Astrocyte (in vitro differentiated cells and primary cell): Measurements from ENCODE around the gene UCHL3. TPM values are rescaled to one million over a fixed set of nuclear protein-coding genes. Genes with fewer than 3 reads are reported as not detected.

Experiments
- DNase-seq: peaks from one replicate; pipeline ENCODE4 v3.0.0-alpha.2; 2010; ENCODE audit warnings: low read depth
- FAIRE-seq: peaks from 2 replicates; lab custom pipeline; 2011; peaks lifted over from hg19 to GRCh38; lab: Jason Lieb, UNC
- H2AFZ ChIP-seq: 2 replicates; pipeline ENCODE4 v1.6.0; 2012; ENCODE audit warnings: low read depth, low read length, inconsistent platforms
- H3K27ac ChIP-seq: 2 replicates; pipeline ENCODE4 v1.5.1; 2011; ENCODE audit warnings: low read depth, low read length, inconsistent platforms
- H3K27me3 ChIP-seq: 2 replicates; pipeline ENCODE4 v1.6.0; 2011; ENCODE audit warnings: low read length, inconsistent platforms; ENCODE audit not compliant: insufficient read depth
- H3K36me3 ChIP-seq: 2 replicates; pipeline ENCODE4 v1.5.1; 2011; ENCODE audit warnings: low read length, inconsistent platforms; ENCODE audit not compliant: insufficient read depth
- H3K4me1 ChIP-seq: 2 replicates; pipeline ENCODE4 v1.5.1; 2011; ENCODE audit warnings: low read length, inconsistent platforms; ENCODE audit not compliant: insufficient read depth
- H3K4me2 ChIP-seq: 2 replicates; pipeline ENCODE4 v1.6.0; 2012; ENCODE audit warnings: low read length, inconsistent platforms
- H3K4me3 ChIP-seq: 2 replicates; pipeline ENCODE4 v1.5.1; 2011; ENCODE audit warnings: low read depth, mild to moderate bottlenecking, low read length, inconsistent platforms; ENCODE audit not compliant: insufficient read depth
- H3K79me2 ChIP-seq: 2 replicates; pipeline ENCODE4 v1.6.0; 2012; ENCODE audit warnings: mild to moderate bottlenecking, low read length, inconsistent platforms; ENCODE audit not compliant: insufficient read depth
- H3K9ac ChIP-seq: 2 replicates; pipeline ENCODE4 v1.6.0; 2012; ENCODE audit warnings: mild to moderate bottlenecking, low read length, inconsistent platforms
- H3K9me3 ChIP-seq: 2 replicates; pipeline ENCODE4 v1.5.1; 2012; ENCODE audit warnings: low read depth, mild to moderate bottlenecking, low read length, inconsistent platforms; ENCODE audit not compliant: insufficient read depth
- H4K20me1 ChIP-seq: 2 replicates; pipeline ENCODE4 v1.6.0; 2012; ENCODE audit warnings: low read length, inconsistent platforms; ENCODE audit not compliant: insufficient read depth
- H3K27ac Mint-ChIP-seq: one replicate; pipeline ENCODE4 v1.8.0; 2021; ENCODE audit warnings: mild to moderate bottlenecking, mixed read lengths; ENCODE audit not compliant: unreplicated experiment
- H3K27me3 Mint-ChIP-seq: one replicate; pipeline ENCODE4 v1.8.0; 2021; ENCODE audit warnings: low read depth, mixed read lengths; ENCODE audit not compliant: unreplicated experiment
- H3K36me3 Mint-ChIP-seq: one replicate; pipeline ENCODE4 v1.8.0; 2021; ENCODE audit warnings: low read depth, mixed read lengths; ENCODE audit not compliant: unreplicated experiment
- H3K4me1 Mint-ChIP-seq: one replicate; pipeline ENCODE4 v1.8.0; 2021; ENCODE audit warnings: low read depth, mixed read lengths; ENCODE audit not compliant: unreplicated experiment
- H3K4me3 Mint-ChIP-seq: one replicate; pipeline ENCODE4 v1.8.0; 2021; ENCODE audit warnings: mild to moderate bottlenecking, moderate library complexity, mixed read lengths; ENCODE audit not compliant: unreplicated experiment
- H3K9me3 Mint-ChIP-seq: one replicate; pipeline ENCODE4 v1.8.0; 2021; ENCODE audit warnings: mild to moderate bottlenecking, mixed read lengths; ENCODE audit not compliant: unreplicated experiment
- EZH2 ChIP-seq: IDR thresholded peaks from 2 replicates; pipeline ENCODE4 v1.6.1; 2012; ENCODE audit warnings: mild to moderate bottlenecking, low read length, inconsistent platforms; ENCODE audit not compliant: insufficient read depth
- total RNA-seq: library from RNA; stranded (reverse); gene quantifications from 2 replicates; pipeline ENCODE4 v1.2.1, GENCODE V29; 2021
- TF ChIP-seq, protein P1 (sequence below): IDR thresholded peaks from 2 replicates; pipeline ENCODE4 v1.5.1; 2011; ENCODE audit warnings: low read depth, mild to moderate bottlenecking, inconsistent platforms, low read length, moderate library complexity; ENCODE audit not compliant: insufficient read depth

The UCHL3 gene
- total RNA-seq, 1 donor from 2014 or later, result 59.2 TPM

GRCh38 chr13:75641026-75641425, 91.4 kb downstream of the UCHL3 start:
- Histone ChIP-seq H3K9ac (no peak overlapping the region), H3K9me3 (no peaks in the 10 kb centered on the region), H4K20me1 (peaks cover 79% of the 10 kb centered on the region), H3K4me1 (peaks cover 14% of the 10 kb centered on the region), H3K27ac (no peak overlapping the region), H3K79me2 (peaks cover 98% of the 10 kb centered on the region), H3K27me3 (no peaks in the 10 kb centered on the region), H3K4me3 (no peak overlapping the region), H3K36me3 (peaks cover 20% of the 10 kb centered on the region), H3K4me2 (peak overlapping the region; percentile 87), H2AFZ (no peak overlapping the region)
- DNase-seq (no peak), FAIRE-seq (no peak)
- Mint-ChIP-seq H3K4me1 (peaks cover 10% of the 10 kb centered on the region), H3K36me3 (peaks cover 7% of the 10 kb centered on the region), H3K27ac (no peak overlapping the region), H3K4me3 (no peak overlapping the region), H3K27me3 (no peaks in the 10 kb centered on the region), H3K9me3 (no peaks in the 10 kb centered on the region)
- TF ChIP-seq EZH2, result no peak
- TF ChIP-seq, protein P1, sequence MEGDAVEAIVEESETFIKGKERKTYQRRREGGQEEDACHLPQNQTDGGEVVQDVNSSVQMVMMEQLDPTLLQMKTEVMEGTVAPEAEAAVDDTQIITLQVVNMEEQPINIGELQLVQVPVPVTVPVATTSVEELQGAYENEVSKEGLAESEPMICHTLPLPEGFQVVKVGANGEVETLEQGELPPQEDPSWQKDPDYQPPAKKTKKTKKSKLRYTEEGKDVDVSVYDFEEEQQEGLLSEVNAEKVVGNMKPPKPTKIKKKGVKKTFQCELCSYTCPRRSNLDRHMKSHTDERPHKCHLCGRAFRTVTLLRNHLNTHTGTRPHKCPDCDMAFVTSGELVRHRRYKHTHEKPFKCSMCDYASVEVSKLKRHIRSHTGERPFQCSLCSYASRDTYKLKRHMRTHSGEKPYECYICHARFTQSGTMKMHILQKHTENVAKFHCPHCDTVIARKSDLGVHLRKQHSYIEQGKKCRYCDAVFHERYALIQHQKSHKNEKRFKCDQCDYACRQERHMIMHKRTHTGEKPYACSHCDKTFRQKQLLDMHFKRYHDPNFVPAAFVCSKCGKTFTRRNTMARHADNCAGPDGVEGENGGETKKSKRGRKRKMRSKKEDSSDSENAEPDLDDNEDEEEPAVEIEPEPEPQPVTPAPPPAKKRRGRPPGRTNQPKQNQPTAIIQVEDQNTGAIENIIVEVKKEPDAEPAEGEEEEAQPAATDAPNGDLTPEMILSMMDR, result no peak

DNA sequence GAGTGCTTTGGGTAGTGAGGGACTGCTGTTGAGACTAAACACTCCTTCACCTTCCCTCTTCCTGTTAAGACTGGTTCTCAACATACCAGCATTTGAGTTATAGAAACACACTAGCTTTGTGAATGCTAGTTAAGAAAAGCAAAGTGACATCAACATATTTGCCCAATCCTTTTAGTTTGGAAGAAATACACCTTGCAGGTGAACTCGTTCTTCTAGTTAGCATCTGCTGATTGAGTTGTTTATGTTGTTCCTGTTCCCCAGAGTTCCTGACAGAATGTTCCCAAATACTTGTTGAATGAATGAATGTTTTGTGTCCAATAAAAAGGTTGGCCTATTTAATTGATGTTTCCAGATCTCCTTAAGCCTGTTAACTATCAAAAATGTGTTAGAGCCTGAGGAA, 93.6 kb downstream of the UCHL3 start:
- Mint-ChIP-seq H3K4me3 (no peak overlapping the region), H3K27ac (no peak overlapping the region), H3K36me3 (peaks cover 5% of the 10 kb centered on the region), H3K27me3 (no peaks in the 10 kb centered on the region), H3K4me1 (peaks cover 6% of the 10 kb centered on the region), H3K9me3 (no peaks in the 10 kb centered on the region)
- H2AFZ ChIP-seq, result no peak overlapping the region
- FAIRE-seq (no peak), DNase-seq (no peak)
- H3K4me1 ChIP-seq, result peaks cover 22% of the 10 kb centered on the region
- H3K79me2 ChIP-seq, result peaks cover 98% of the 10 kb centered on the region
- peaks cover 24% of the 10 kb centered on the region for H3K36me3 ChIP-seq
- no peak for TF ChIP-seq EZH2
- TF ChIP-seq, protein P1, result no peak
- H4K20me1 ChIP-seq, result peaks cover 92% of the 10 kb centered on the region
- H3K4me2 ChIP-seq, result no peak overlapping the region
- no peak overlapping the region for H3K9ac ChIP-seq
- H3K4me3 ChIP-seq, result no peak overlapping the region
- H3K27me3 ChIP-seq, result no peaks in the 10 kb centered on the region
- no peak overlapping the region for H3K27ac ChIP-seq
- H3K9me3 ChIP-seq, result no peaks in the 10 kb centered on the region

DNA sequence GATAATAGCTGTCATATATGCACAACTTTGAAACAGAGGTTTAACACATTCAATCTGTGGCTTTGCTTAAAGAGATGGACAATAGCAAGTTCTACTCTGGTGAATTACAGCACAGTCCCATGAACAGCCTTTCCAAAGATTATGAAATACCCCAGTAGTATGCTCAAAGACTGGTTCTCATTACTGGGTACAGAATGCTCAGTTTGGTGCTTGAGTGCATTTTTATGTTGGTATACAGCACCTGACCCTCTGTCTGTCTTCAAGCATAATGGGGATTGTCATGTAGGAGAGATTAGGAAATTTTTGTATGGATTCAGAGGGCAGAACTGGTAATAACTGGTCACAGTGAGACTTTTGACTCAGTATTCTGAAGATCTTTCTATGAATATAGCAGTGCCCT, 94.1 kb downstream of the UCHL3 start:
- Mint-ChIP-seq H3K27me3 (no peaks in the 10 kb centered on the region), H3K4me3 (no peak overlapping the region), H3K9me3 (no peaks in the 10 kb centered on the region), H3K4me1 (peaks cover 6% of the 10 kb centered on the region), H3K36me3 (peaks cover 9% of the 10 kb centered on the region), H3K27ac (no peak overlapping the region)
- H4K20me1 ChIP-seq, result peaks cover 92% of the 10 kb centered on the region
- FAIRE-seq, result no peak
- no peak overlapping the region for H3K9ac ChIP-seq
- TF ChIP-seq EZH2, result no peak
- TF ChIP-seq, protein P1, result no peak
- no peak for DNase-seq
- peaks cover 98% of the 10 kb centered on the region for H3K79me2 ChIP-seq
- H3K4me3 ChIP-seq, result no peak overlapping the region
- H3K4me1 ChIP-seq, result peaks cover 22% of the 10 kb centered on the region
- H3K36me3 ChIP-seq, result peaks cover 29% of the 10 kb centered on the region
- no peak overlapping the region for H2AFZ ChIP-seq
- H3K27me3 ChIP-seq, result no peaks in the 10 kb centered on the region
- no peaks in the 10 kb centered on the region for H3K9me3 ChIP-seq
- H3K27ac ChIP-seq, result no peak overlapping the region
- no peak overlapping the region for H3K4me2 ChIP-seq
